NT2/D1 (cell line): ENCODE data around the gene RCOR1.

Experiments used
- DNase-seq: peaks from one replicate; pipeline ENCODE4 v3.0.0-alpha.2; 2011; ENCODE audit warnings: low read depth, low spot score
- H3K27me3 ChIP-seq: 2 replicates; pipeline ENCODE4 v1.6.0; 2011; ENCODE audit warnings: mild to moderate bottlenecking; ENCODE audit not compliant: insufficient read length, insufficient read depth
- H3K36me3 ChIP-seq: 2 replicates; pipeline ENCODE4 v1.6.1; 2011; ENCODE audit warnings: mild to moderate bottlenecking, low read length, mixed read lengths; ENCODE audit not compliant: insufficient read depth, insufficient read length
- H3K4me1 ChIP-seq: 2 replicates; pipeline ENCODE4 v1.5.1; 2011; ENCODE audit not compliant: insufficient read depth, insufficient read length
- H3K4me3 ChIP-seq: 2 replicates; pipeline ENCODE4 v1.5.1; 2011; ENCODE audit warnings: low read depth; ENCODE audit not compliant: insufficient read length
- H3K9ac ChIP-seq: 2 replicates; pipeline ENCODE4 v1.6.0; 2011; ENCODE audit warnings: low read depth; ENCODE audit not compliant: insufficient read length
- H3K9me3 ChIP-seq: 2 replicates; pipeline ENCODE4 v1.5.1; 2011; ENCODE audit warnings: mild to moderate bottlenecking, low read length; ENCODE audit not compliant: insufficient read depth
- SUZ12 ChIP-seq: IDR thresholded peaks from 2 replicates; pipeline ENCODE4 v1.6.1; 2011; ENCODE audit not compliant: insufficient read length, insufficient read depth; ENCODE audit errors: extremely low read depth
- YY1 ChIP-seq: IDR thresholded peaks from 2 replicates; pipeline ENCODE4 v1.6.1; 2011; ENCODE audit not compliant: insufficient read length, insufficient read depth
- ZNF274 ChIP-seq: IDR thresholded peaks from 2 replicates; pipeline ENCODE4 v1.6.1; 2011; ENCODE audit warnings: mild to moderate bottlenecking, low read depth, low read length

Gene RCOR1

GRCh38 chr14:102580550-102581110, 11.8 kb upstream of the RCOR1 start:
- Histone ChIP-seq H3K4me3 (no peak overlapping the region), H3K4me1 (peaks cover 25% of the 10 kb centered on the region), H3K9me3 (no peaks in the 10 kb centered on the region), H3K27me3 (no peaks in the 10 kb centered on the region), H3K36me3 (no peaks in the 10 kb centered on the region), H3K9ac (no peak overlapping the region)
- no peak for DNase-seq
- no peak for TF ChIP-seq YY1
- TF ChIP-seq SUZ12: no peak
- no peak for TF ChIP-seq ZNF274

GRCh38 chr14:102581193-102581592, 11.3 kb upstream of the RCOR1 start:
- Histone ChIP-seq H3K9ac (no peak overlapping the region), H3K27me3 (no peaks in the 10 kb centered on the region), H3K36me3 (no peaks in the 10 kb centered on the region), H3K4me1 (peaks cover 26% of the 10 kb centered on the region), H3K4me3 (no peak overlapping the region), H3K9me3 (no peaks in the 10 kb centered on the region)
- no peak for DNase-seq
- no peak for TF ChIP-seq SUZ12
- TF ChIP-seq ZNF274: no peak
- TF ChIP-seq YY1: no peak

- Histone ChIP-seq H3K36me3 (no peaks in the 10 kb centered on the region), H3K9me3 (no peaks in the 10 kb centered on the region), H3K4me3 (no peak overlapping the region), H3K4me1 (peaks cover 26% of the 10 kb centered on the region), H3K9ac (no peak overlapping the region), H3K27me3 (no peaks in the 10 kb centered on the region)
- TF ChIP-seq SUZ12 (no peak), ZNF274 (no peak), YY1 (no peak)
- DNase-seq: no peak
Observed at GRCh38 chr14:102583726-102584125, 8.7 kb upstream of the RCOR1 start.

DNA sequence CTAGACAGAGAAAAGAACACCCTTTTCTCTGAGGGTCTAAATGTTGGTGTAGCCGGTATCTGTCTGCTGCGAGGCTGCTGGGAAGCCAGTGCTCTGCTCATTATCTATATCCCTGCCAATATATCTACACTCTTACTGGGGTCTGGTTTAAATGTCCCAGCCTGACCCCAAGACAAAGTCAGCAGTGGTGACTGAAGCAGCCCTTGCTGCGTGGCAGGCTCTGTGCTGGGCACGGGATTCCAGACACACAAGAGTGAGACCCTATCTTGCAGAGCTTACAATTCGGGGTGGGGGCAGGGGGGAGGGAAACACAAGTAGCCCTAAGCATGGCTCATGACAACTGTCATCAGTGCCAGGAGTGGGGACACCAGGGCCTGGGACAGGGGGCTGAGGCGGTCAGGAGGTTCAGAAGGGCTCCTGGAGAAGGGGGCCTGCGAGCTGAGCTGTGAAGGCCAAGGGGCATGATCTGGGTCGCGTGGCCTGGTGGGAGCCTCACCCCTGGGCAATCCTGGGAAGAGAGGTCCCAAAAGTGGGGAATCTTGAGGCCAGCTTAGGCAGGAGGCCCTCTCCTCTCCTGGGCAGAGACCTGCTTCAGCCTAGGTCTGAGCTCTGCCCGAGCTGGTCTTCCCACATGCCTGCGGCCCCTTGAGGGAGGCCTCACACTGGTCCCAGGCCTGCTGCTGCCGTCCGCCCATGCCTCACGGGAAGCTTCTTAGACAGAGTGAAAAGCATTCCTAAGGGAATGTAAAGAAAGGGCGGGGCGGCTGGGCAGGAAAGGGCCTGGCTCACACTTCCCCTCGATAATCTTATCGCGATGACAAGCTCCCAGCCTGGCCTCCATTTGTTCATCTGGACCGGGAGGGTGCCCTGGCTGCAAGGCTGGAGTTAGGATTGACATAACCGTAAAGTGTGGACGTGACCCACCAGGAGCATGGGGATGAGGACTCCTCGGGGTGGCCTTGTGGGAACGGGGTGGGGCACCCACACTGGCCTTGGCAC, 7.3 kb upstream of the RCOR1 start:
- Histone ChIP-seq H3K4me3 (peak overlapping the region; percentile 1), H3K9me3 (no peaks in the 10 kb centered on the region), H3K27me3 (no peaks in the 10 kb centered on the region), H3K4me1 (peaks cover 23% of the 10 kb centered on the region), H3K9ac (peak overlapping the region; percentile 80), H3K36me3 (no peaks in the 10 kb centered on the region)
- TF ChIP-seq ZNF274 (no peak), SUZ12 (no peak), YY1 (no peak)
- no peak for DNase-seq

DNA sequence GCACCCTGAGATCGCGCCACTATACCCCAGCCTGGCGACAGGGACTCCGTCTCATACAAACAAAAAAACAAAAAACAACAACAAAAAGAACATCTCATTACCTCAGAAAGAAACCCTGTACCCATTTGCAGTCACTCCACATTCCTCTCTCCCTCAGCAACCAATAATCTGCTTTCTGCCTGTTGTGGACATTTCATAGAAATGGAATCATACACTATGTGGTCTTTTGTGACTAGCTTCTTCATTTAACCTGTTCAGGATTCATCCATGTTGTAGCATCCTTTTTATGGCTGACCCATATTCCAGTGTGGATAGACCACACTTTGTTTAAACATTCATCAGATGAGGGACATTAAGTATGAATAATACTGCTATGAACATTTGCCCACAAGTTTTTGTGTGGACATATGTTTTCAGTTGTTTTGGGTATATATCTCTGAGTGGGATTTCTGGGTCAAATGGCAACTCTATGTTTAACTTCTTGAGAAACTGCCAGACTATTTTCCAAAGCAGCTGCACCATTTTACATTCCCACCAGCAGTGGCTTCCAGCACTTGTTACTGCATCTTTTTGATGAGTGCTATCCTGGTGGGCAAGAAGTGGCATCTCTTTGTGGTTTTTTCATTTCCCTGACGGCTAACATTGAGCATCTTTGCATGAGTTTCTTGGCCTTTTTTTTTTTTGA, 5.9 kb upstream of the RCOR1 start:
- DNase-seq: no peak
- Histone ChIP-seq H3K9me3 (no peaks in the 10 kb centered on the region), H3K27me3 (no peaks in the 10 kb centered on the region), H3K4me1 (peaks cover 23% of the 10 kb centered on the region), H3K9ac (no peak overlapping the region), H3K36me3 (no peaks in the 10 kb centered on the region), H3K4me3 (no peak overlapping the region)
- TF ChIP-seq SUZ12 (no peak), ZNF274 (no peak), YY1 (no peak)

- Histone ChIP-seq H3K9ac (no peak overlapping the region), H3K27me3 (no peaks in the 10 kb centered on the region), H3K4me3 (no peak overlapping the region), H3K9me3 (no peaks in the 10 kb centered on the region), H3K4me1 (peaks cover 18% of the 10 kb centered on the region), H3K36me3 (peaks cover under 1% of the 10 kb centered on the region)
- DNase-seq: no peak
- no peak for TF ChIP-seq SUZ12
- TF ChIP-seq YY1: no peak
- no peak for TF ChIP-seq ZNF274
Observed at GRCh38 chr14:102588821-102589220, 3.6 kb upstream of the RCOR1 start.

DNA sequence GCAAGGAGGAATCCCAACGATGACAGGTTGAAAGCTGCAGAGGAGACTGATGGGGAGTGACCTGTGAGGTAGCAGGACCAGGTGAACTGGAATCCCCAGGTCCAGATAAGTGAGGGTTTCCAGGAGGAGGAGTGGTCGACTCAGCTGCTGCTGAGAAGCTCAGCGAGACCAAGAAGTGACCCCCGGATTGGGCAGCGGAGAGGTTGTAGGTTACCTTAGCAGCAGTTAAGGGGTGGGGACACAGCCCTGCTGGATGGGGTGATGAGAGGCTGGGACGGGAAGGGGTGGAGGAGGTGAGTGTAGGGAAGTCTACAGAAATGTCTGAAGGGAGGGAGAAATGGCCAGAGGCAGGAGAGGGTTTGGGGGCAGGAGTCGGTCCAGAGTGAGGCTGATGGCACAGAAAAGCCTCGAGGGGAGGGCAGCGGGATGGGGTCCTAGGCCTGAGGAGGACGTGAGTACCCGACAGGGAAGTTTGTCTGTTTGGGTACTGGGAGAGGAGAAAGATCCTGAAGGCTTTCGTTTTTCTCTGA, 2.6 kb upstream of the RCOR1 start:
- Histone ChIP-seq H3K27me3 (no peaks in the 10 kb centered on the region), H3K9ac (peak overlapping the region; percentile 53), H3K36me3 (peaks cover 3% of the 10 kb centered on the region), H3K9me3 (no peaks in the 10 kb centered on the region), H3K4me3 (no peak overlapping the region), H3K4me1 (peaks cover 13% of the 10 kb centered on the region)
- no peak for TF ChIP-seq ZNF274
- no peak for TF ChIP-seq YY1
- TF ChIP-seq SUZ12: no peak
- no peak for DNase-seq
